OCI-LY3 (cell line): ENCODE results near the gene RIN3.
A peak's percentile ranks its signal among the peaks of the same experiment; 100 is the strongest.

Experiments
- EZH2phosphoT487 ChIP-seq: fragments of 200-600 bp; shearing (Covaris generic); IDR thresholded peaks from 2 replicates; pipeline ENCODE4 v1.6.1; 2018; ENCODE audit warnings: antibody characterized with exemption, mixed run types, low read depth
- TF ChIP-seq, protein P1 (sequence below): fragments of 200-600, 300-600 bp; sonication (generic); IDR thresholded peaks from 2 replicates; pipeline ENCODE4 v1.5.1; 2014; ENCODE audit warnings: antibody characterized with exemption, low read length, low read depth

DNA sequence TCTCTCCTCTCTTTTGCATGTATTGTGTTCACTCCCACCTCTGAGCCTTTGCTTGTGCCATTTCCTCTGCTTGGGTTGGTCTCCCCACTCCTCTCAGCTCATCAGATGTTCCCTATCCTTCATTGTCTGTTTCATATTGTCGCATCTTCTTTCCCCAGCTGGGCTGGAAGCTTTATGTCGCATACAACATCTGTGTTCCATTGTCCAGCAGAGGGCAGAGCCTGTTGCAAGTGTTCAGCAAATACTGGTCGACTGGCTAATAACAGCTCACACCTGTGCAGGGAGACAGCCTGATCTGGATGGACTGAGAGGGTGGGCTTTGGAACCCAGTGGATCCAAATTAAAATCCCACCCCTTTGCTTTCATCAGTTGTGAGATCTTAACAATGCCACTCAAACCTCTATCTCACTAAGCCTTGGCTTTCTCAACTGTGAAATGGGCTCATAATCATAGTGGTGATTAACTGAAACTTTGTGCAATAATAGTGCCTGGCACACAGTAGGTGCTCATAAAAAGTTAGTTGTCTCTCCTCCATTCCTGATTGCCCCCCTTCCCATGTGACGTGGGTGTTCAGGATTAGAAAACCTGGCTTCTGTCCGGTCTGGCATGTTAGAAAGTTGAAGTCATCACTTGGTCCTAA, 75.8 kb downstream of the RIN3 start:
- TF ChIP-seq, protein P1, sequence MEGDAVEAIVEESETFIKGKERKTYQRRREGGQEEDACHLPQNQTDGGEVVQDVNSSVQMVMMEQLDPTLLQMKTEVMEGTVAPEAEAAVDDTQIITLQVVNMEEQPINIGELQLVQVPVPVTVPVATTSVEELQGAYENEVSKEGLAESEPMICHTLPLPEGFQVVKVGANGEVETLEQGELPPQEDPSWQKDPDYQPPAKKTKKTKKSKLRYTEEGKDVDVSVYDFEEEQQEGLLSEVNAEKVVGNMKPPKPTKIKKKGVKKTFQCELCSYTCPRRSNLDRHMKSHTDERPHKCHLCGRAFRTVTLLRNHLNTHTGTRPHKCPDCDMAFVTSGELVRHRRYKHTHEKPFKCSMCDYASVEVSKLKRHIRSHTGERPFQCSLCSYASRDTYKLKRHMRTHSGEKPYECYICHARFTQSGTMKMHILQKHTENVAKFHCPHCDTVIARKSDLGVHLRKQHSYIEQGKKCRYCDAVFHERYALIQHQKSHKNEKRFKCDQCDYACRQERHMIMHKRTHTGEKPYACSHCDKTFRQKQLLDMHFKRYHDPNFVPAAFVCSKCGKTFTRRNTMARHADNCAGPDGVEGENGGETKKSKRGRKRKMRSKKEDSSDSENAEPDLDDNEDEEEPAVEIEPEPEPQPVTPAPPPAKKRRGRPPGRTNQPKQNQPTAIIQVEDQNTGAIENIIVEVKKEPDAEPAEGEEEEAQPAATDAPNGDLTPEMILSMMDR: peak; percentile 72
- TF ChIP-seq EZH2phosphoT487: no peak
